Measurements from ENCODE around the gene SLCO2A1.

The SLCO2A1 gene

GRCh38 chr3:133949438-133949837 is 80.3 kb downstream of the SLCO2A1 start:
- no peak for DNase-seq (ENCODE audit: low read depth)

GRCh38 chr3:133948996-133949395 is 80.7 kb downstream of the SLCO2A1 start:
- no peak for DNase-seq (ENCODE audit: low read depth)

- DNase-seq (ENCODE audit: low read depth): no peak
These were observed 81.5 kb downstream of the SLCO2A1 start for GRCh38 chr3:133948131-133948810.

GRCh38 chr3:133945381-133946095 is 84.2 kb downstream of the SLCO2A1 start:
- no peak for DNase-seq (ENCODE audit: low read depth)

GRCh38 chr3:133944641-133945380 is 84.9 kb downstream of the SLCO2A1 start:
- DNase-seq (ENCODE audit: low read depth): no peak

- no peak for DNase-seq (ENCODE audit: low read depth)
These were observed 85.5 kb downstream of the SLCO2A1 start for GRCh38 chr3:133944181-133944580.

- no peak for DNase-seq (ENCODE audit: low read depth)
These were observed 86.0 kb downstream of the SLCO2A1 start for GRCh38 chr3:133943639-133944141.

GRCh38 chr3:133943031-133943535 is 86.6 kb downstream of the SLCO2A1 start:
- no peak for DNase-seq (ENCODE audit: low read depth)

GRCh38 chr3:133941415-133941821 is 88.3 kb downstream of the SLCO2A1 start:
- DNase-seq (ENCODE audit: low read depth): no peak

GRCh38 chr3:133940536-133940935 is 89.2 kb downstream of the SLCO2A1 start:
- DNase-seq (ENCODE audit: low read depth): no peak

- no peak for DNase-seq (ENCODE audit: low read depth)
These were observed 90.3 kb downstream of the SLCO2A1 start for GRCh38 chr3:133939463-133939835.

GRCh38 chr3:133938770-133939462 is 90.8 kb downstream of the SLCO2A1 start:
- no peak for DNase-seq (ENCODE audit: low read depth)

GRCh38 chr3:133937756-133938601 is 91.7 kb downstream of the SLCO2A1 start:
- no peak for DNase-seq (ENCODE audit: low read depth)

GRCh38 chr3:133937061-133937686 is 92.6 kb downstream of the SLCO2A1 start:
- DNase-seq (ENCODE audit: low read depth): no peak

- no peak for DNase-seq (ENCODE audit: low read depth)
These were observed 93.6 kb downstream of the SLCO2A1 start for GRCh38 chr3:133935843-133936769.

- DNase-seq (ENCODE audit: low read depth): no peak
These were observed 94.5 kb downstream of the SLCO2A1 start for GRCh38 chr3:133934996-133935842.

- DNase-seq (ENCODE audit: low read depth): no peak
These were observed 95.4 kb downstream of the SLCO2A1 start for GRCh38 chr3:133934073-133934970.

Measured in stimulated activated CD8-positive, alpha-beta memory T cell treated with anti-CD3 and anti-CD28 coated beads, Interleukin-15, amount 100 ng/mL, for 24 hours (primary cell).